ENCODE results near the gene B3GNT3. TPM values are rescaled to one million over a fixed set of nuclear protein-coding genes. Genes with fewer than 3 reads are reported as not detected.
A peak's percentile ranks its signal among the peaks of the same experiment; 100 is the strongest.

B3GNT3 gene
- total and polyA plus RNA-seq, 2 of the 13 experiments (the other 11 are each of a cell fraction or from before 2014, with no cell fraction given), result 0.86 to 4.0 TPM

- TF ChIP-seq PATZ1 (CRISPR knock-in tag; IDR thresholded peaks at IDR 0.05), result peak; percentile 95
- no peak for TF ChIP-seq ZBTB8A (CRISPR knock-in tag; IDR thresholded peaks at IDR 0.05; ENCODE audit: borderline replicate concordance, low read depth)
- TF ChIP-seq ATRX (CRISPR knock-in tag; IDR thresholded peaks at IDR 0.05; ENCODE audit: borderline replicate concordance), result no peak
- TF ChIP-seq DMTF1 (CRISPR knock-in tag; IDR thresholded peaks at IDR 0.05), result no peak
- peak; percentile 74 for TF ChIP-seq KAT8 (CRISPR knock-in tag; IDR thresholded peaks at IDR 0.05)
- TF ChIP-seq ZNF333 (CRISPR knock-in tag; IDR thresholded peaks at IDR 0.05; ENCODE audit: borderline replicate concordance), result peak; percentile 56; the same call in 1 of the 2 replicates
- no peak for TF ChIP-seq ZNF547 (CRISPR knock-in tag; IDR thresholded peaks at IDR 0.05)
- TF ChIP-seq YEATS2 (CRISPR knock-in tag; IDR thresholded peaks at IDR 0.05; ENCODE audit: borderline replicate concordance), result peak; percentile 59; the same call in 1 of the 2 replicates
- TF ChIP-seq REST (IDR thresholded peaks at IDR 0.05; ENCODE audit: borderline replicate concordance in 1 of 2, low read depth in 1 of 2, low read length in 2 of 2), result no peak
- no peak for TF ChIP-seq ZNF276 (CRISPR knock-in tag; IDR thresholded peaks at IDR 0.05; ENCODE audit: low read depth)
- TF ChIP-seq POLR2G (IDR thresholded peaks at IDR 0.05; ENCODE audit: low read depth, low read length), result no peak
- TF ChIP-seq PPARG (CRISPR knock-in tag; conservative IDR thresholded peaks at IDR 0.05), result peak; percentile 78
- no peak for TF ChIP-seq RELA (CRISPR knock-in tag; IDR thresholded peaks at IDR 0.05)
- peak; percentile 69; the same call in 1 of the 2 replicates for TF ChIP-seq SAFB2 (CRISPR knock-in tag; IDR thresholded peaks at IDR 0.05; ENCODE audit: borderline replicate concordance, low read depth)
- TF ChIP-seq AHR (CRISPR knock-in tag; IDR thresholded peaks at IDR 0.05), result 0 out of 2 replicates have a peak, but pooled peaks have one; percentile 46
- TF ChIP-seq ZNF207 (IDR thresholded peaks at IDR 0.05; ENCODE audit: borderline replicate concordance), result no peak
- no peak for TF ChIP-seq YY1 (IDR thresholded peaks at IDR 0.05; ENCODE audit: insufficient read depth, insufficient replicate concordance, low read depth, low read length)
These were observed 28.3 kb upstream of the B3GNT3 start (continued) for GRCh38 chr19:17766543-17767131.

Data from HepG2 (cell line).